Activated naive CD8-positive, alpha-beta T cell treated with anti-CD3 and anti-CD28 coated beads, Interleukin-2, amount 50 U/mL, for 16 hours (primary cell): ENCODE results near the gene COL4A2.

Experiments used
- DNase-seq: peaks from one replicate; pipeline ENCODE4 v3.0.0-alpha.2; 2020; ENCODE audit warnings: low read depth, low spot score

The COL4A2 gene

DNA sequence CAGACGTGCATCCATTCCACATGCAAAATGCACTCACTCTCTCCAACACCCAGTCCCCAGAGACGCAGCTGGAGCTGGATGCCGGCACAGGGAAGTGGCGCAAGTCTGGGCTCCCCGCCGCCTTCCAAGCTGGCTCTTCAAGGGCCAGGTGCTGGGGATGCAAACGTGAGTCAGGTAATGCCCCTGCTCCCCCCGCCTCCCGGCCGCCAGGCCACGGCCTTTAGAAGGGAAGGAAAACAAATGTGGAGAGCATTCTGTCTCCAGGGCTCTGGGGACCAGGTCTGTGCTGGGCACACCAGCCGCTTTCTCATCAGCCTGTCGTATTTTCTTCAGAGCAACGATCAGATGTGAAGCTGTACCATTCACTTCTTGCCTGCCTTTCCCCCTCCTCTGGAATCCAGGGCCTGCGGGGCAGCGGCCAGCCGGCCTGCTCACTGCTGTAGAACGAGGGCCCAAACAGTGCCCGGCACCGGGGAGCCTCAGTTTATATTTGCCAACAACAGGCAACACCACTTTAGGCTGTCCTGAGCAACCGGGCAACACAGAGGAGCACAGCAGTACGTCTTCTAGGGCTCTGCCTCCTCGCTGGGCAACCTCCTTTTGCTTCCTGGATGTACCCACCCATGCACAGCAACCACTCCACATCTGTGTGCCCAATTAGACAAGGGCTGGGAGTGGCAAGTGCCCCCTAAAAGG, 250.7 kb downstream of the COL4A2 start:
- DNase-seq = no peak

DNA sequence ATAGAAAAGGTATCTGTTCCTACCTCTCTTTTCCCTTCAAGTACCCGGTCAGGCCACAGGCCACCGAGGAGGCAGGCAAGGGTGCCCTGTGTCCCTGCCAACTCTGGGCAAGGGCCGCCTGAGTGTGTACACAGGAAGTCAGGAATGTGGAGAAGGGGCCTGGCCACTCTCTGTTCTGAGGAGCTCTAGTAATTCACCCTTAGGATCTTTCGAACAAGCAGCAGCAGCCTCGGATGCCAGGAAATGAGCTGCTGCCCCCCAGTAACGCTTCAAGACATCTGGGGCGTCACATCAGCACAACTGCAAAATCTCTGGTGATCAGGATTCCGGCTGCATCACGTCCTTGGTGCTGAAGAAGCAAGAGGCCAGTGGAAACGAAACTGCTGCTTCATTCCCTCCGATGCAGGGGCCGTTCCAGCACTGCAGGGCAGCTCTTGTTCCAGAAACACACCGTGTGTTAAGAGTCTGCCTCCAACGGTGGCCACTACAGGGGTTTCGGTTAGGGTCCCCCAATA, 252.4 kb downstream of the COL4A2 start:
- DNase-seq = no peak

DNA sequence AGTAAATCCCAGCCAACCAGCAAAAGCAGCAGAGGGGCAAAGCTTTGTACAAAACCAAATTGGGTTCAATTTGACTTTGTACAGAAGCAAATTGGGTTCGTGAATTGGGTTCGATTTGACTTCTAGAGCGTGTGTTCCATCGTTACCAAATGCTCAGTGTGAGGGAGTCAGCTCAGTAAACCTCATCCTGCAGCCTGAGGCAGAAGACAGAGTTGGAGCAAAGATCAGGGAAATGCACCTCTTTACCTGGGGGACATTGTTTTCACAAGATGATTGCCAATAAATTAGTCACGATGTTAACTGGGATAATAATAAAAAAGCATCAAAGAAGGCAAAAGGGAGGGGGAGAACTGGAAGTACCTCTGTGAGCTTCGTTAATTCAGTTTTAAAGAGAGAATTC, 252.9 kb downstream of the COL4A2 start:
- no peak for DNase-seq

DNA sequence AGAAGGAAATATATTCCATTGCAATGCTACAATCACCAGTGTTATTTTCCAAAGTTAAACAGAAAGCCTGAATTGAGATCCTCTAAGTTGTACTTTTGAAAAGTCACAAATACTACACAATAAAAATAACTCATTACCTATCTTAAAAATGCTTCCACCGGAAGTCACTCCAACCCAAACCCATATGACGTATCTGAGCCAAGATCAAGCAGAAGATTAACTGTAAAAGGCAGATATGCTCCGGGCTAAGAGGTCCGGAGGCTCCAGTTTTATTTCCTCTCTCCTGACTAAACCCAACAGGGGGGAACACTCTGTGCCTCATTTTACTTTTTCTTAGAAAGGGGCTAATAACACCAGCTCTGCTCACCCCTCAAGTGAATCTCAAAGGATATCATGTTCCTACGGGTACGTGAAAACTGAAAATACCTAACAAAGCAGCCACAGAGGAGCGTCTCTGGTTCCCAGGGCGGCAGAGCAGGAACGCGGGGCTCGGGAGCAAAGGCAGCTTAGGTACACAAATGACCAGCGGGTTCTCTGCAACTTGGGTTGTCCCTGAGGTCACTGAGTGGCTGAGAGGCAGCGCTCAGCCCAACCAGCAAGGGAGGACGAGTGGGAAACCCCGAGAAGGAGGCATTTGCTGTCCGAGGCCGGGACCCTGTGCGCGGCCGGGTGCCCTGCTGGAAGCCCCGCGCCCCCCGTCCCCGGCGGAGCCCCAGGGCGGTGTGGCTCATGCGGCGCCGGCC, 253.7 kb downstream of the COL4A2 start:
- DNase-seq = no peak

- peak; percentile 16 for DNase-seq
Observed at GRCh38 chr13:110561344-110562035, 254.4 kb downstream of the COL4A2 start, which contains the start of gene RAB20. Gene RAB20, minus strand, starts transcription at chr13:110561722. Its CDS starts 203 bp downstream, at chr13:110561519.

DNA sequence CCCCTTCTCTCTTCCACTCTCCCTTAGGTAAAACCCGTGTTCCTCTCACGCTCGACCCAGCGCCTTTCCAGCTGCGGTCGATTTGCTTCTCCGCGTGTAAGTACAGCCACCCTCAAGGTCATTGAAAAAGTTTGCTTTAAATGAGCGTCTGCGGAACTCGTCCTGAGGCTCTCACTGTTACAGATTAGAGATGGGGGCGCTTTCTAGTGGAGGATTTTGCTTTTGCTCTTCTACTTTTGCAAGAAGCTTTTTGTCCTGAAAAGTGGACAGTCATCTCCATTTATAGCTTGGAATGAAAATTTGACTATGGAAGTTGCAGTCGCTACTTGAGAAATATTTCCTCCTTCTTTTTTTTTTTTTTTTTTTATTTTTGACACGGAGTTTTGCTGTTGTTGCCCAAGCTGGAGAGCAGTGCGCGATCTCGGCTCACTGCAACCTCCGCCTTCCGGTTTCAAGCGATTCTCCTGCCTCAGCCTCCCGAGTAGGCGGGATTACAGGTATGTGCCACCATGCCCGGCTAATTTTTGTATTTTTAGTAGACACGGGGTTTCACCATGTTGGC, 255.0 kb downstream of the COL4A2 start:
- no peak for DNase-seq
